Activated CD8-positive, alpha-beta memory T cell treated with anti-CD3 and anti-CD28 coated beads, Interleukin-2, amount 50 U/mL, for 4 hours (primary cell): Measurements from ENCODE around the gene SMPDL3A.

ENCODE experiments used
- DNase-seq: peaks from one replicate; pipeline ENCODE4 v3.0.0-alpha.2; 2020

SMPDL3A gene

DNA sequence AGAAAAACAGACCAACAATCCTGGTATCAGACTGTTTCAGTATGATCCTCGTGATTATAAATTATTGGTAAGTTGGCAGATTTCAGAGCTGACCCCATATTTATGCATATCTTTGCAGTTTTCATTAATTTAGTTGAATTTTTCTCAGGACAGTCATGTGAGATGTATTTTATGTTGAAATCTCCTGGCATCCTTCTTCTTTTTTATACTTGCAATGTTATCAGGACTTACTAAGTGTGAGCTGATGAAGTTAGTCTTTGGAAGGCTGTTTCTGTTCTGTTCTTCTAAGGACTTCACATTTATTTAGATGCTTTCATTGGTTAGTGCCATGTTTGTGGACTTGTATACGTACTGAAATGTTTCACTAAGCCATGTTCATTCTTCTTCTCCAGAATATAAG lies 17.2 kb downstream of the SMPDL3A start:
- DNase-seq = no peak

DNA sequence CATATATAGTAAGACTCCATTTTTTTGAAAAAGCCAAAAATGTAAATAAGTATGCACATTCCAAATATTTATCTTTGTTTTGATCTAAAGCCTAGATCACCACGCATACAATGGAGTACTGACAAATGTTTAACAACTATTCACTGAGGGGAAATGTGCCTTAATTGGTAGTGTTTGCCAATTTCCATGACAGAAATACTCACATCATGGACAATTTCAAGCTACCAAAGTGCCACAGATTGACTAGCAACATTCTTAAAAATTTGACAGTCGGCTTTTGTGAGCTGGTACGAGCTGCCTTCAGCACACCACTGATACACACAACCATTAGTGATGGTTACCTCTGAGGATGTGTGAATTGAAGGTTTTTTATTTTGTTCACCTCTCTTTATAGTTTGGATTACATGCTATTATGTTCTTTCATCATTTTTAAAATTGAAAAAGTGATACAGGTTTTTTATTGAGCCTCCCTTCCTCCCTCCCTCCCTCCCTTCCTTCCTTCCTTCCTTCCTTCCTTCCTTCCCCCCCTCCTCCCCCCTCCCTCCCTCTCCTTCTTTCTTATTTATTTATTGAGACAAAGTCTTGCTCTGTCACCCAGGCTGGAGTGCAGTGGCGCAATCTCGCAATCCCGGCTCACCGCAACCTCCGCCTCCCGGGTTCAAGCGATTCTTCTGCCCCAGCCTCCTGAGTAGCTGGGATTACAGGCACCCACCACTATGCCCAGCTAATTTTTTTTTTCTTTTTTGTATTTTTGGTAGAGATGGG lies 19.2 kb downstream of the SMPDL3A start:
- no peak for DNase-seq

DNA sequence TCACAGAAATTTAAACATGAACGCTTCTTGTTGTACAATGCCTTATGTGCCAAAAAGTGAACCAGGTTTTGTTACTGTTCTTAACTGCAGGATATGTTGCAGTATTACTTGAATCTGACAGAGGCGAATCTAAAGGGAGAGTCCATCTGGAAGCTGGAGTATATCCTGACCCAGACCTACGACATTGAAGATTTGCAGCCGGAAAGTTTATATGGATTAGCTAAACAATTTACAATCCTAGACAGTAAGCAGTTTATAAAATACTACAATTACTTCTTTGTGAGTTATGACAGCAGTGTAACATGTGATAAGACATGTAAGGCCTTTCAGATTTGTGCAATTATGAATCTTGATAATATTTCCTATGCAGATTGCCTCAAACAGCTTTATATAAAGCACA lies 19.9 kb downstream of the SMPDL3A start:
- no peak for DNase-seq

DNA sequence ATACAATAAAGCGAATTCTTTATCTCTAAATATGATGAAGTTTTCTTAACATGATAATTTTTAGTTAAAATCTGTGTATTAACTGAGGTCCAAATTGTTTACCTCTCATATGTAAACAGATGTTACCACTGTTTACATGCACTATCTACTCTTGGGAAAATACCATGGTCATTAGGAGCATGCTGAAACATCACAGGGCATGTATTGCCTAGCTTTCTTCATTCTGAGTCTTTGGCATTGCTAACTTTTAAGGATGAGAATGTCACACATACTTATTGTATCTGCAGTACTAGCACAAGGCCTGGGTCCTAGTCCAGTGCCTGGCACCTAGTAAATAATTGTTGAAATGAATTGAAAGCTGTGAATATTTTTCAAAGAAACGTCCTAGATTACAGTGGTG lies 20.6 kb downstream of the SMPDL3A start:
- no peak for DNase-seq

DNA sequence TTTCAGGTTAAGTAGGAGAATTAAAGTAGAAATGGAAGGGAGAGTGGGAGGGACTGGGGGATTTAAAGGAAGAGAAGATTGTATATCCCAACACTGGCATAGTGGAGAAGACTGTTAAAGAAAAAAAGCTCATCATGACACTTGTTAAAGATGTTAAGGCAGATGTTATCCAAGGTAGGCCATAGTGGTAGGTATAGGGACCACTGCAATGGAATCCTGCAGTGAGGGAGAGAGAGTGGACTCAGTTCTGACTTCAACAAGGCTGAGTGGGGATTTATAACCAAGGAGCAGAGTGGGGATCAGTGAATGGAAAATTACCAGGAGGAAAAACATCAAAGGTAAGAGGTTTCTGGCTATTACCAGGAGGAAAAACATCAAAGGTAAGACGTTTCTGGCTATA lies 21.1 kb downstream of the SMPDL3A start:
- DNase-seq = no peak

DNA sequence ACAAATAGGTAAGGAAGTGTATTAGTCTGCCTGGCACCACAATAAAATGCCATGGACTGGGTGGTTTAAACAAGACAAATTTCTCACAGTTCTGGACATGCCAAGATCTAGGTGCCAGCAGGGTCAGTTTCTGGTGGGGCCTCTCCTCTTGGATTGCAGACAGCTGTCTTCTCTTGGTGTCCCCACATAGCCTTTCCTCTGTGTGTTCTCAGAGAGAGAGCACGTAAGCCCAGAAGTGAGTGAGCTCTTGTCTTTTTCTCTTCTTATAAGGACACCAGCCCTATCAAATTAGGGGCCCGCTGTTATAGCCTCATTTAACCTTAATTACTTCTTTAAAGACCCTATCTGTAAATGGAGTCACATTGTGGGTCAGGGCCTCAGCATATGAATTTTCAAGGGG lies 28.3 kb downstream of the SMPDL3A start:
- no peak for DNase-seq

DNA sequence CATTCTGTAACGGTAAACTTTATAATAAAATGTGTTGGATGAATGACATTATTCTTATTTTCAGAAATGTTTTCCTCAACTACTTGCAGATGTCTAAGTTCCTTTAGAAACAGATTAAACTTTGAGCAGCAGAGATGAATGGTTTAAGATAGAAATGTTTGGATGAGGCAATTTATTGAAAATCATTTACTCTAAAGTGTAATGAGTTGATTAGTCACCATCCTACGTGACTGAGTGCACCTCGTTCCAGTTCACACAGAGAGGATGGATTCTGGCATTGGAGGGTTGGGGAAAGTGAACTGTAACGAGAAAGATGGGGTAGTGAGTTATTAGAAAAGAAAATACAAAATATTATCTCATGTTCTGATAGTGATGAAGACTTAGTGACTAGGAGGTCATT lies 28.7 kb downstream of the SMPDL3A start:
- DNase-seq = no peak

DNA sequence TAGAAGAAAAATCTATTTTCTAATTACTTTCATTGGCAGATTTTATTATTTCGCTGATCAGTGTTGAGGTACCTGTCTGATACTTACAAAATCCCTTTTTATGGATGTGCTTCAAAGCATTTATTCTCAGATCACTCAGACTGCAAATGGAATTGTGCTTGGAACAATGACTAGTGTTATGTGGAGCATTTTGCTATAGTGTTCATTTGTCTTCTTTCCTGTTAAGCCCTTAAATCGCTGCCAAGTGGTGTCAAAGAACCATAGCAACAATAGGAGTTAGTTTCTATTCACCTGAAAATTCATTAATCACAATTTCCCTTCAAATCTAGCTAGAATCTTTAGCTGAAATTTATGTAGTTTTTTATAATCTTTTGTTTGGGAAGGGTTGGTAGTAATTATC lies 29.8 kb downstream of the SMPDL3A start:
- no peak for DNase-seq

DNA sequence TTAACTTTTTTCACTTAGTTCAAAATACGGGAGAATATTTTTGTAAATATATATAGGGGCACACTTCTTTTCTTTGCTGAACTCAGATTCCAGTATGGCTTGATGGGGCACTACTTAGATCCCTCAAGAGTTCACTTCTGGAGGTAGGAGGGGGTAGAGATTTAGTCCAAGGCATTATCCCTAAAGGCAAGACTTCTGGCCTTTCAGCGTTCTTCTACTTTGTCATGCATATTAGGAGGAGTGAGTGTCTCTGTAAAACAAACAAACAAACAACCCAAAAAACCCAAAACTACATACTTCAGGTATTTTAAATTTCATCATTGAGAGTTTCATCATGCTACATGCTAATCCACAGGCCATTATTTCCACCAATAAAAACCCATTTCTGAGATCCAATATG lies 32.0 kb downstream of the SMPDL3A start:
- no peak for DNase-seq

DNA sequence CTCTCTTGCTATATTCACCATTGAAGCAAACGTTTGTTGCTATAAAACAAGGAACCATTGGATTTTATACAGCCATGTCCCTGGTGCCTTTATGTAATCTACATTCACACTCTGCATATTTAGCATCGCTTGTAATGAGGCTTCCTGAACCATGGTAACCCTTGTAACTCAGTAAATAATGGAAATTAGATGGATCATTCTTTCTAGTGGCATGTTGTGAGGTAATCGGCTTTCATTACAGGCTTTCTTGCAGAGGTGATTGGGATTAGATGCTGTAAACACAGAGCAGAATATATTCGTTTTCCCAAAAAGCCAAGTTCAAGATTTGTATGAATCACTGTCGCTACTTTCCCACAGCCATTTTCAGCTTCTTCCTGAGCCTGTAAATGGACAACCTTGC lies 36.1 kb downstream of the SMPDL3A start:
- no peak for DNase-seq

DNA sequence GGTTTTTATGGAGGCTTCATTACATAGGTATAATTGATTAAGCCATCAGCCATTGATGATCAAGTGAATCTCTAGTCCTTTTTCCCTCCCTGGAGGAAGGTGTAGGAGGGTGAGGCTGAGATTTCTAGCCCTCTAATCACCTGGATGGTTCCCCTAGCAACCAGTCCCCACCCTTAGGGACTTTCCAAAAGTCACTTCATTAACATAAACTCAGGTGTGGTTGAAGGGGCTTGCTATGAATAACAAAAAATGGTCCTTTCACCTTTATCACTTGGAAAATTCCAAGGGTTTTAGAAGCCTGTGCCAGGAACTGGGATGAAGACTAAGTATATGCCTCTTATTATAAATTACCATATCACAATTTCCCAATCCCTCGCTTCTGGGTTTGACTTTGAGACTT lies 40.4 kb downstream of the SMPDL3A start:
- DNase-seq = no peak

DNA sequence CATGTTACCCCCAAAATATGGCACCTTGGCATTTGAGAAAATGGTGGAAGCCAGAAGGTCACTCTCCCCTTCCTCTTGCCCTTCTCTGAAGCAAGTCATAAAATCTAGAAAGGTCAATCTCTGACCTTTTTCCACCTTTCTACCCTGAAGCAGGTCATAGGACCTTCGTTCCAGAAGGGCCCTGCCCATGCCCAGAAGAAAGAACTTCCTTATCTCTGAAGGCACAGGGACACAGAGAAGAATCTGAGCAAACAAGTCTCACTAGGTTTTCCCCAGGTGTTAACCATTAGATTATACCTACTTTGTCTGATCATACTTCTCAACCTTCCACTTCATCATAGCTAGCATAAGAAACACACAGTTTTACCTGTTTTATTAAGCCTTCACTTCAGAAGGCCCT lies 42.5 kb downstream of the SMPDL3A start:
- DNase-seq = no peak

DNA sequence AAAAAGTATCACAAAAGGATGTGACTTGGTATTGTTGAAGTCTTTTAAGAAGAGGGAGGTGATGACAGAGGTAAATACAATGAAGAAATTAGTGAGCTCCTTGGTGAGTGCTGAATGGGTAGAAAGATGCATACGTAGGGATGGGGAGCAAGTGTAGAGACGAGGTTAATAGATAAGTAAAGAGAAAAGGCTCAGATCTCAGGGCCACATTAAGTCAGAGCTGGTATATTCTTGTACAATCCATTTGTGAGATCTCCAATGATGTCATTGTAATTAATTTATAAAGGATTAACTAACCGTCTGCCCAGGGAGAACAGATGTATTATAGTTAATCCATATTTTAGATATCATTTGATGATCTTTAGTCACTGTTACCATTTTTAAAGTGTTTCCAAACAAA lies 43.4 kb downstream of the SMPDL3A start:
- no peak for DNase-seq

DNA sequence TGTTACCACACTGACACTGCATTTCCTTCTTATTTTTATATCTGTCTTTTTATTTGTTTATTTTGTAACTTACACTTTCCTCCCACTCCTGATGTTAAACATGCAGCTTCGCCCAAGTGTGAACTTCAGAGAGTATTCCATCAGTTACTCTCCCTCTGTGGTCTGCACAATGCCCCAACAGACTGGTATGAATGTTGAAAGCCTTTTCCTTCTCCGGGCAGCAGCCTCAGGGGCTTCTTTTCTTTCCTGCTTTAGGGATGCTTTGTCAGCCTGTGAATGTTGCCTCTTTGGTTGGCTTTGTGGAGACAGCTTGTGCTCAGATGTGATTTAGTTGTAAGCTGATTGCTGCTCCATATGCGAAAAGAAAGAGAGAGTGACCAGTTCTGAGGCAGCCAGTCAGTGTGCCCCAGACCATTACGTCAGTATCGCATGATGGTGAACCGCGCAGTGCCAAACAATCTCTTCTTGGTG lies 44.0 kb downstream of the SMPDL3A start:
- no peak for DNase-seq

DNA sequence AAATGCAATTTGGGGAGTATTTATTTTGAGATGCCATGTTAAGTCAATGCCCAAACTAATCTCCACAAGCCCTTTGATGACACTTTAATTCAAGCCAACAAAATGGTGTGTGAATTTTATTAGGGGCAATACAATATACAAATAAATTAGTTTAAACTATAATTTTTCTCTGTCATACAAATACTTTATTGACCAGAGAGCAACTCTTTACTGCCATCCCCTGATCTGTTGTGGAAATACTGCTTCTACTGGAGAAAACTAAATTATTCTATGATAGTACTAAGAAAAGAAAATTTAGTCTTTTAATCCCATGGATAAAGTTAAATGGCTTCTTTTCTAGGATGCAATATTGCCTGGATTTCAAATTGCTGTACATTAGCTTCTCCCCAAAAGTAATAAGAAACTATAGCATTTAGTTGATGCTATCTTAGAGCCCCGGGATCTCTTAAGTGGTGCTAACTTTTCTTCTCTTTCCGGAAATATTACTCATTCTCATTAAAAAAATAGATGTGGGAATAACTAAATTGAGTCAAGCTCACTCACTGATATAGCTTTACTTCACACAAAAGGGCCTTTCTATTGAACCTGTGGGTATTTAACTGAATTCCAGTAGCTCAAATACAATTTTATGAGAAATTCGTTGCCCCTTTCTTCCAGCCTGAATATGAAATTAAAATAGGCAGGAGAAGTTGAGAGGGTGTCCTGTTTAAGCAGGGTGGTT lies 49.2 kb downstream of the SMPDL3A start:
- DNase-seq = no peak

DNA sequence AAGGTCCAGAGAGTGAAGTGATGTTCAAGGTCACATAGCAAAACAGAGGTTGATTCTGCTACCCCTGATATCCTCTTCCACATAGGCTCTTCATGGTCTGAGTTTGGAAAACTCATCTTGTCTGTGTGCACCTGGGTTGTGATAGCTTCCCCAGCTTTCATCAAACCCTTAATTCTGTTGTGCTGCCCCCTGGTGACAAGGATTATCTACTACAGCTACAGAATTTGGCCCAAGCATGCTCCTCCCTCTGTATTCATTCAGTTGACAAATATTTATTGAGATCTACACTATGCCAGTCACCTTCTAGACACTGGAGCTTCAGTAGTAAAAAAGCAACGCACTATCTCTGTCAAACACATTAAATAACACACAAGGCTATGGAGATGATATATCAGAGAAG lies 50.4 kb downstream of the SMPDL3A start:
- peak; percentile 30 for DNase-seq

DNA sequence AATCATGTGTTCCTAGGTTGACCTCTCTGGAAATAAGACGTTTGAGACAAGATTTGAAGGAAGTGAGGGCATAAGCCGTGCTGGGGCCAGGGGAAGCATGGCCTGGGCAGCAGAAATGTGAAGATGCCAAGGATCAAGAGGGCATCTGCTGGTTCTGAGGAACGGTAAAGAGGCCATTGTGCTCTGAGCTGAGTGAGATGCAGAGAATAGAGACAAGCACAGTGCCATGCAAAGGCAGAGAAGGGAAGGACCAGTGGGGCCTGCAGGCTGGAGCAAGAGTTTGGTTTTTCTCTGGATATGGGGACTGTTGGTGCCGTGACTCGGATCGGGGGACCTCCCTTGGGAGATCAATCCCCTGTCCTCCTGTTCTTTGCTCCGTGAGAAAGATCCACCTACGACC lies 50.8 kb downstream of the SMPDL3A start:
- no peak for DNase-seq

DNA sequence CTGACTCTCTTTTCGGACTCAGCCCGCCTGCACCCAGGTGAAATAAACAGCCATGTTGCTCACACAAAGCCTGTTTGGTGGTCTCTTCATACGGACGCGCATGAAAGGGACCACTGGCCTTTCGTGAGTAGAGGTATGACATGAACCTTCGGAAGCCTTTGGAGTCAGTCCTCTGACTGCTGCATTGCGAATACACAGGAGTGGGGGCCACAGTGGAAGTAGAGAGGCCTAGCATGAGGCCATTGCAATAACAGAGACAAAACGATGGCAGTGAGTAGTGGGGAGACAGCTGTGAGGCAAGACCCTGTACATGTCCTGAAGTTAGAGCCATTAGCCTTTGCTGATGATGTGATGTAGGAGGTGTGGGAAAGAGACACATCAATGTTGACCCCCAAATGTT lies 56.4 kb downstream of the SMPDL3A start:
- no peak for DNase-seq

DNA sequence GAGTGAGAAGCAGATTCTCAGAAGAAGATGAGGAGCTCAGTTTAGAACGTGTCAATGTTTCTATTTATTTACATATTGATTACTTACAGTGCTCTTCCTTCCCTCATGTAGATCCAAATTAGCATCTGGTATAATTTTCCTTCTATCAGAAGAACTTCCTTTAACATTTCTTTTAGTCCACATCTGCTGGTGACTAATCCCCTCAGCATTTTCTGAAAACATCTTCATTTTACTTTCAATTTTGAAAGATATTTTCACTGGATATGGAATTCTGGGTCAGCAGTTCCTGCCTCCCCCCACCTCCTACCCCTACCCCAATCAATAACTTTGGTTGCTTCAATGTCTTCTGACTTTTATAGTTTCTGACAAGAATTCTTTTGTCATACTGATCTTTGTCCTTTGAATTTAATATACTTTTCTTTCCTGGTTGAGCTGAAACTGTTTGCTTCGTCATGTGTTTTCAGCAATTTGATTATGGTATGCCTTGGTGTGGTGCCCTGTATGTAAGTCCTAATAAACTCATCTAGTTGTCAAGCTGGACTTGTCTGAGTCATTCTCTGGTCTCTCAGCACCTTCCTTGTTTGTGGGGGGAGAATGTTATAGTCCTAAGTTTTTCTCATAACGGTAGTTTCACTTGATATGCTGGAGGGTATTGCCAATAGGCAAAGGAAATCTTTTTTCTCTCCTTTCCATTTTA lies 57.0 kb downstream of the SMPDL3A start:
- no peak for DNase-seq

DNA sequence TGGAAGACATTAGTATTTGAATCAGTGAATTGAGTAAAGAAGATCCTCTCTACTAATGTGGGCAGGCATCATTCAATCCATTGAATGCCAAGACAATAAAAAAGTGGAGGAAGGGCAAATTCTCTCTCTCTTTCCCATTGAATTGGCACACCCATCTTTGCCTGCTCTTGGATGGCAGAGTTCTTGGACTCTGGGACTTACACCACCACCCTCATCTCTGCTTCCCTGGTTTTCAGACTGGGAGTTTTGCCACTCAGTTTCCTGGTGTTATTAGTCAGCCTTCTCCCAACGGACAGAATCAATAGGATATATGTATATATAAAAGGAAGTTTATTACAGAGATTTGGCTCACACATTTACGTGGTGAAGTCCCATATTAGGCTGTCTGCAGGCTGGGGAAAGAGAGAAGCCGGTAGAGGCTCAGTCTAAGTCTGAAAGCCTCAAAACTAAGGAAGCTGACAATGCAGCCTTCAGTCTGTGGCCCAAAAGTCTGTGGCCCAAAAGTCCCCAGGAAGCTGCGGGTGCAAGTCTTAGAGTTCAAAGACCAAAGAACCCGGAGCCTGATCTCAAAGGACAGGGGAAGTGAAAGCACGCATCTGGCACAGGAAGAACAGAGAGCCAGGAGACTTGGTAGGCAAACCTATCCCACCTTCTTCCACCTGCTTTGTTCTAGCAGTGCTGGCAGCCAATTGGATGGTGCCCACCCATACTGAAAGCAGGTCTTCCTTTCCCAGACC lies 64.4 kb downstream of the SMPDL3A start:
- DNase-seq = no peak
